ENCODE results near the gene AANAT.

The AANAT gene

DNA sequence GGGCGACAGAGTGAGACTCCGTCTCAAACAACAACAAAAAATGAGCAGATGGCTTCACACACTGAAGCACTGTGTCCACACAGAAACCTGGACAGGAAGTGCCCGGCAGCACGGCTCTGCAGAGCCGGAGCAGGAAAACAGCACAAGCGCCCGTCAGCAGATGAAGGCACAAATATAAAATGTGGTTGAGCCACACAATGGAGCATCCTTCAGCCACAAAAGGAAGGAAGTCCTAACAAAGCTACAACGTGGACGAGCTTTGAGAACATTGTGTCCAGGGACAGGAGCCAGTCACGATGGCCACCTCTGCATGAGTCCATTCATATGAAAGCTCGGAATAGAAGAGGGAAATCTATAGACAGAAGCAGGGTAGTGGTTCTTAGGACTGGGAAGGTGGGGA, 18.2 kb downstream of the AANAT start:
- Mint-ChIP-seq H3K27me3 (no peaks in the 10 kb centered on the region), H3K4me3 (no peak overlapping the region), H3K4me1 (peaks cover 80% of the 10 kb centered on the region), H3K9me3 (no peaks in the 10 kb centered on the region), H3K27ac (peak overlapping the region; percentile 59), H3K36me3 (peaks cover 38% of the 10 kb centered on the region)
- ATAC-seq = no peak

DNA sequence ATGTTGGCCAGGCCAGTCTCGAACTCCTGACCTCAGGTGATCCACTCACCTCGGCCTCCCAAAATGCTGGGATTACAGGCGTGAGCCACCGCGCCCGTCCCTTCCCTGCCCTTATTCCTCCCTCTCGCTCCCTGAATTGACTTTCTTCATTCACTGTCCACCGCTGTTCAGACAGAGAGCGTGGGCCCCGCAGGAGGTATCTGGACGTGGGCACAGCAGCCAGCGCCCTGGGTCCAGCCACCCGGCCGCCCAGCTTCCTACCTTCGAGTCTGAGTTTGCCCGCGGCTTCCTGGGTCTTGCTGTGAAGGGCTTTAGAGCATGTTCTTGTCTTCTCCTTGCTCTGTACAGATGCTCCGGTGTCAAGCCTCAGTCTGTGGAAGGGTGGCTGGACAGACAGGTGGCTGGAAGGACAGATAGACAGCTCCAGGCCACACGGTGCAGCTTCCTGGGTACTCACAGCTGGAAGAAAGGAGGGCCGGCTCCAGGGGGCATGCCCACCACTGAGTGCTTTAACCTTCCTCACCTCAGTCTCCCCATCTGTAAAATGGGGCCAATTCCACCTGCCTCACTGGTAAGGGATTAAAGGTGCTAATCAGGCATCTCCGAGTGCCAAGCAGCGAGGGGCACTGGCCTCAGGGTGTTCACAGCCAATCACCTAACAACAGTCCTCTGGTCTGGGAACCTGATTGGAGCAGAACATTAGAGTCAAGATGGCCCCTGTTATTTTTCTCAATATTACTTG, 20.2 kb downstream of the AANAT start:
- Mint-ChIP-seq H3K4me3 (no peak overlapping the region), H3K27me3 (no peaks in the 10 kb centered on the region), H3K4me1 (peaks cover 80% of the 10 kb centered on the region), H3K36me3 (peaks cover 29% of the 10 kb centered on the region), H3K9me3 (no peaks in the 10 kb centered on the region), H3K27ac (no peak overlapping the region)
- ATAC-seq = no peak

DNA sequence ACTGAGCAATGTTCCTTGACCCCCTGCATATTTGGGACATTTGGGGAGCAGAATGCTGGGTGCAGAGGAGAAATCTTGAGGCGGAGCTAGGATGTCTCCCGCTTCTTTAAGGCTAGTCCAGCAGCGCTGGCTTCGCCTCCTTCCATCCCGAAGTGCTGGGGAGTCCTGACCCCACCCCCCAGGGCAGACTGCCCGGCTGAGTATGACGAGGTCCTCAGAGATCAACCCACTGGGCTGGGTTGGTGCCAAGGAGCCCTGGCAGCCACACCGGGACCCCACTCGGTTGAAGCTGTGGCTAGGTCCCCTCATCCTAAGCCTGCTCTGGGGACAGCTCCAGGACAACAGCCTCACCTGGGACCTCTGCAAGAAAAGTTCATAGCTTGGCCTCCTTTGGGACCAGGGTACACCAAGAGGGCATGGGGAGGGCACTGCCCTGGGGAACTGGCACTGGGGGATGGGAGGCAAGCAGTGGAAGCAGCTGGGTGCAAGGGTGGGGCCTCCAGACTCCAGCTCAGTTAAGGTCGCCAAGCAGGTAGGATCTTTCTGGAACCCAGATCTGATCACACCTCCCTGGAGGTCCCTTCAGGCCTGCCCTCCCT, 22.8 kb downstream of the AANAT start:
- no peak for ATAC-seq
- peak overlapping the region; percentile 96 for H3K27ac Mint-ChIP-seq
- no peaks in the 10 kb centered on the region for H3K27me3 Mint-ChIP-seq
- H3K9me3 Mint-ChIP-seq = no peaks in the 10 kb centered on the region
- peaks cover 81% of the 10 kb centered on the region for H3K4me1 Mint-ChIP-seq
- H3K4me3 Mint-ChIP-seq = peak overlapping the region; percentile 30
- peaks cover 16% of the 10 kb centered on the region for H3K36me3 Mint-ChIP-seq

DNA sequence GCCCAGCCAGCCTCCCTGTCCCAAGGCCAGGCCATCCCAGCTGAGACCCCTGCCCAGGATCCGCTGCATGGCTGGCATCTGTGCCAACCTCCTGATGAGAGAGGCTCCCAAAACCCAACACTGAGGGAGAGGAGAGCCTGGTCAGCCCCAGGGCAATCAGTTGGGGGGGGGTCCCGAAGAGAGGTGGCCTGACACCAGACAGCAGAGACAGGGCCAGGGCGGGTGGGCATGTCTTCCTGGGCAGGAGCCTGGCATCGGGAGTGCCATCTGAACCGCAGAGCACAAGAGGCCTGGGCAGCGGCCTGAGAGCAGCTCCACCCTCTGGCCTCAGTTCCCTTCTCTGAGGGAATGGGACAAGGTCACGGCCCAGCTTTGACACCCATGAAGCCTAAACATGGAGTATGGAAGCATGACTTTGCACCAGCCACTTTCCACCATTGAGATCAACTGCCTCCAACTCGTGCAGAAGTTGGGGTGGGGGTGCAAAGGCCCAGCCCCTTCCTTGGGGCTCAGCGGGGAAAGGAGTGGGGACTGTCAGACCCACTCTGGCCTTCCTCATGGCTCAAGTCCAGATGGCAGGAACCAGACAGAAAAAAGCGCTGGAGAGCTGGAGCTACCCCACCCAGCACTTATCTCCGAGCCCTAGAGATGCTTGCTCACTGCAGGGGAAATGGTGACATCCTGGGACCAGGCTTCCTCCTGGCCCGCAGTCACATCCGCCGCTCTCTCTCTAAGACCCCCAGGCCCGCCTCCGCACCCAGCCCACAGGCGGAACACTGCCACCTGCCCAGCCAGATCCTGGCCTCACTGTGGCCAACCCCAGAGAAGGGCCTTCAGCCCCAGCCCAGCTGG, 24.1 kb downstream of the AANAT start:
- no peaks in the 10 kb centered on the region for H3K9me3 Mint-ChIP-seq
- H3K36me3 Mint-ChIP-seq = peaks cover 9% of the 10 kb centered on the region
- ATAC-seq = peak; percentile 25
- H3K4me3 Mint-ChIP-seq = peak overlapping the region; percentile 76
- H3K4me1 Mint-ChIP-seq = peaks cover 85% of the 10 kb centered on the region
- peak overlapping the region; percentile 96 for H3K27ac Mint-ChIP-seq
- no peaks in the 10 kb centered on the region for H3K27me3 Mint-ChIP-seq

GRCh38 chr17:76492123-76492988, 25.0 kb downstream of the AANAT start:
- Mint-ChIP-seq H3K27me3 (no peaks in the 10 kb centered on the region), H3K4me1 (peaks cover 91% of the 10 kb centered on the region), H3K9me3 (no peaks in the 10 kb centered on the region), H3K27ac (peak overlapping the region; percentile 96), H3K36me3 (peaks cover 8% of the 10 kb centered on the region), H3K4me3 (peak overlapping the region; percentile 76)
- ATAC-seq = peak; percentile 76

DNA sequence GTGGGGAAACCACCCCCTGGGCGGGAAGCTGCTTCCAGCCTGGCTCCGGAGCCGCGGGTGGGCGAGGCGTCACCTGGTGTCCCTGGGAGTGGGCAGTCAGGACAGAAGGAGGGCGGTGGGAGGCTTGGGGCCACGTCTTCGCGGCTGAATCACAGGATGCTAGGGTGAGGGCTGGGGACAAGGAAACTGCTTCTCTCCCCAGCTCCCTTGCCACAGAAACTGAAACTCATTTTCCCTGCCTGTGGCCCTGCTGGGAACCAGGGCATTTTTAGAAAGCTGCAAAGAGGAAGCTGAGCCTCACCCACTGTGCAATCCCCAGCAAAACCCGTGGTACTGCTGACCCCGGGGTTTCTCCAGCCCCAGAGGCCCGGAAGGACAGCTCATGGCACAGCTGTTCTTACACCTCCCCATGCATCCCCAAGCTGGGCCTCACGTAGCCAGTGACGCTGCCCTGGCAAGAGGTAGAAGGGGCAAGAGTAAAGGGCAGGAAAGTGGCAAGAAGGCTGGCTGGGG, 25.6 kb downstream of the AANAT start:
- peak overlapping the region; percentile 96 for H3K27ac Mint-ChIP-seq
- H3K9me3 Mint-ChIP-seq = no peaks in the 10 kb centered on the region
- peaks cover 92% of the 10 kb centered on the region for H3K4me1 Mint-ChIP-seq
- H3K36me3 Mint-ChIP-seq = peaks cover under 1% of the 10 kb centered on the region
- ATAC-seq = peak; percentile 74
- H3K4me3 Mint-ChIP-seq = peak overlapping the region; percentile 76
- no peaks in the 10 kb centered on the region for H3K27me3 Mint-ChIP-seq

DNA sequence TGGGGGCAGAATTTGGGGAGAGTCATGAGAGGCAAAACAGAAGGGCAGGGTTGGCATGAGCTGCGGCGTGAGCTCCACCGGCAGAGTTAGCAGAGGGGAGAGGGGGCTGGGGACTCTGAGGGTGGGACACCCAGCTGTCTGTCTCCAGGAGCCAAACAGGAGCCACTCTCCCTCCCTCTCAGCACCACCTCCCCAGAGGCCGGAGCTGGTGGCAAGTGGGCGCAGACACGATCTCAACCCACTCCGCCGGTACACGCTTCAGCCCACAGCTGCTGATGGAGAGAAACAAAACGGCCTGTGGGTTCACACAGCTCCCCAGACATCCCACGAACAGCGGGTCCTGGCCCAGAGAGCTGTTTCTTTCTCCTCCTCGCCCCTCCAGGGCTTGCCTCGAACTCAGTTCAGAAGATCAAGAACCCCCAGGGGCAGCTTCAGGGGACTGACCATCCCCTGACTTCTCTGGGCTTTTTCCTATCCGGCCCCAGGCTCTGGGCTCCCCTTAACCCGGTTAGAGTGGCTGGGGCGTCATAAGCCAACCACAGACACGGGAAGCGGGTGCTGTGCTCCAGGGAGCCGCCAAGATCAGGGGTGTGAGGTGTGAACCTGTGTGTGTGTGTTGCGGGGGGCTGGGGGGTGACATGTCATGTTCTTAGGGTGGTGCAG, 26.2 kb downstream of the AANAT start:
- H3K27me3 Mint-ChIP-seq = no peaks in the 10 kb centered on the region
- H3K9me3 Mint-ChIP-seq = no peaks in the 10 kb centered on the region
- H3K4me3 Mint-ChIP-seq = peak overlapping the region; percentile 76
- peaks cover under 1% of the 10 kb centered on the region for H3K36me3 Mint-ChIP-seq
- peaks cover 98% of the 10 kb centered on the region for H3K4me1 Mint-ChIP-seq
- H3K27ac Mint-ChIP-seq = peak overlapping the region; percentile 96
- ATAC-seq = peak; percentile 1

- ATAC-seq = no peak
- H3K36me3 Mint-ChIP-seq = peaks cover 18% of the 10 kb centered on the region
- no peaks in the 10 kb centered on the region for H3K9me3 Mint-ChIP-seq
- no peaks in the 10 kb centered on the region for H3K27me3 Mint-ChIP-seq
- H3K4me1 Mint-ChIP-seq = peaks cover 91% of the 10 kb centered on the region
- peak overlapping the region; percentile 96 for H3K27ac Mint-ChIP-seq
- H3K4me3 Mint-ChIP-seq = peak overlapping the region; percentile 17
Measured at GRCh38 chr17:76495663-76496400, 28.4 kb downstream of the AANAT start.

- no peaks in the 10 kb centered on the region for H3K9me3 Mint-ChIP-seq
- H3K4me1 Mint-ChIP-seq = peaks cover 88% of the 10 kb centered on the region
- H3K27me3 Mint-ChIP-seq = no peaks in the 10 kb centered on the region
- peak overlapping the region; percentile 96 for H3K27ac Mint-ChIP-seq
- H3K36me3 Mint-ChIP-seq = peaks cover 18% of the 10 kb centered on the region
- H3K4me3 Mint-ChIP-seq = peak overlapping the region; percentile 100
- no peak for ATAC-seq
Measured at GRCh38 chr17:76496464-76496863, 29.1 kb downstream of the AANAT start.

DNA sequence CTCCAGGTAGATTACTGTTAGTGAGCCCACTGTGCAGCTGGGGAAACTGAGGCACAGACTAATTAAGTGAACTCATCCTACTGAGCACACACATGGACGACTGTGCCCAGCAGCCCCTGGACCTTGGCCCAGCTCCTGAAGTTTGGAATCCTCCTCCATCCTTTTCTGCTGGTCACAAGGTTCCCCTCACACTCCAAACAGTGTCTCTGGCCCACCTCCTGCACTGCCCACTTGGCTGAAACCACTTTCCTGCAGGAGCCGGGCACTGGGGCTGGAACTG, 30.2 kb downstream of the AANAT start:
- Mint-ChIP-seq H3K9me3 (no peaks in the 10 kb centered on the region), H3K4me3 (peak overlapping the region; percentile 100), H3K4me1 (peaks cover 88% of the 10 kb centered on the region), H3K36me3 (peaks cover 18% of the 10 kb centered on the region), H3K27ac (peak overlapping the region; percentile 96), H3K27me3 (no peaks in the 10 kb centered on the region)
- no peak for ATAC-seq

DNA sequence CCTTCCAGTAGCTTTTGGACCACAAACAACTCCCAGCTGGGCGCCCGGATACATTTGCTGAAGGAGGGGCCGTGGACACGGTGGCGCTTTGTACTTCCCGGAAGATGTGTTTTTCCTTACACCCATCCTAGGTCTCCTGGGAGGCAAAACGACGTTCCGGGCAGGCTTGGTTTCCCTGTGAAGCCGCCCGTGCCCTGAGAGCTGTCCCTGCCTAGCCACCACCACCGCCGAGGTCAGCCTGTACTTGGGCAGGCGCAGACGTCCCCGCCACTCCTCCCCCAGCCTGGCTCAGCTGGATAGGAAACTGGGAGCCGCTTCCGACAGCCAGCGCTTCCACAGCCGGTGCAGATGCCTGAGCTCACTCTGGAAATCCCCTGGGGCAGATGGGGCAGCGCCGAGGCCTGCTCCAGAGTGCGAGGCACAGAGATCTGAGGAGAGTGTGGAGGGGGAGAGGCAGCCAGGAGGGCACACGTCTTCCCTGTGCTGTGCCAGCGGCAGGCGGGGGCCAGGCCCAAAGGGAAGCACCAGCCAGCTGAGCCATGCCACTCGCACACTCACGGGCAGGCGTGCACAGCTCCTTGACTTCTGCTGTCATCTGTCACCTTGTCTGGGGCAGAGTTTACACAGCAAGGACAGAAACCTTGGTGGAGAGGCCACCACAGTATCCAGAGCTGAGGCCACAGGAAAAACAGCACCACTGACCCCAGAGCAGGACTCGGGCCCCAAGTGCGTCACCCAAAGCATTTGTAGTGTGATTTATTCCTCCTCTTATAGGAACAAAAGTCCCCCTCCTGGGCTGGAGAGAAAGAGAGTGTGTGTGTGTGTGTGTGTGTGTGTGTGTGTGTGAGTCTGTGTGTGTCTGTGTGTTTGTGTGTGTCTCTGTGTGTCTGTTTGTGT, 30.8 kb downstream of the AANAT start:
- Mint-ChIP-seq H3K9me3 (no peaks in the 10 kb centered on the region), H3K4me1 (peaks cover 85% of the 10 kb centered on the region), H3K4me3 (peak overlapping the region; percentile 100), H3K27ac (peak overlapping the region; percentile 96), H3K27me3 (no peaks in the 10 kb centered on the region), H3K36me3 (peaks cover 18% of the 10 kb centered on the region)
- ATAC-seq = peak; percentile 5

- Mint-ChIP-seq H3K27me3 (no peaks in the 10 kb centered on the region), H3K36me3 (peaks cover 18% of the 10 kb centered on the region), H3K9me3 (no peaks in the 10 kb centered on the region), H3K27ac (peak overlapping the region; percentile 96), H3K4me1 (peaks cover 80% of the 10 kb centered on the region), H3K4me3 (peak overlapping the region; percentile 100)
- ATAC-seq = peak; percentile 56
Measured at GRCh38 chr17:76498876-76499251, 31.5 kb downstream of the AANAT start.

GRCh38 chr17:76499267-76499667, 31.9 kb downstream of the AANAT start:
- peak overlapping the region; percentile 100 for H3K4me3 Mint-ChIP-seq
- peaks cover 80% of the 10 kb centered on the region for H3K4me1 Mint-ChIP-seq
- no peaks in the 10 kb centered on the region for H3K9me3 Mint-ChIP-seq
- no peaks in the 10 kb centered on the region for H3K27me3 Mint-ChIP-seq
- peaks cover 18% of the 10 kb centered on the region for H3K36me3 Mint-ChIP-seq
- peak overlapping the region; percentile 96 for H3K27ac Mint-ChIP-seq
- ATAC-seq = no peak
